Lower leg skin (tissue), 4 donors: Measurements from ENCODE around the gene NTN4. TPM values are rescaled to one million over a fixed set of nuclear protein-coding genes. Genes with fewer than 3 reads are reported as not detected.
"Not testable (repeated sequence)": the region's sequence is repeated elsewhere in the genome, so short reads cannot be mapped to it uniquely, and the experiment has no call there.

Source experiments
- DNase-seq, 2 donors: peaks; one replicate each; pipeline ENCODE4 v3.0.0-alpha.2; 2019; ENCODE audit warnings: low spot score in 2 of 2
- H3K4me3 ChIP-seq: fragments of 200-600 bp; sonication (generic); 2 replicates; pipeline ENCODE4 v1.5.1; 2017; ENCODE audit warnings: mild to moderate bottlenecking, low read depth; ENCODE audit not compliant: poor library complexity, severe bottlenecking
- CTCF ChIP-seq, 3 donors: fragments of 450-650 bp; IDR thresholded peaks; one replicate each; pipeline ENCODE4 v1.5.1; 2016; ENCODE audit warnings: antibody characterized with exemption in 3 of 3, mild to moderate bottlenecking in 3 of 3, moderate library complexity in 2 of 3
- POLR2A ChIP-seq, 2 donors: fragments of 450-650 bp; IDR thresholded peaks; one replicate each; pipeline ENCODE4 v1.6.1; 2016 to 2017; ENCODE audit warnings: antibody characterized with exemption in 2 of 2, mild to moderate bottlenecking in 1 of 2, moderate library complexity in 1 of 2
- WGBS, 2 donors: methylation state at CpG; one replicate each; pipeline ENCODE4 v1.1.5; 2018; 5-methylcytosine and 5-hydroxymethylcytosine counted together
- intact Hi-C: fragments of 100-400 bp; cut with DNase I; formaldehyde crosslinking; loops from one replicate; pipeline ENCODE4 v1.15.0; 2023; ENCODE audit warnings: low total_unique reads
- total RNA-seq, 4 donors: library from RNA; depleted of rRNA; stranded (reverse); fragments of >200 nt; gene quantifications; one replicate each; pipeline ENCODE4 v1.1.0, GENCODE V29; 2016

Gene NTN4
- total RNA-seq, 4 donors from 2014 or later = 11.0 to 30.6 (median 16.8) TPM

DNA sequence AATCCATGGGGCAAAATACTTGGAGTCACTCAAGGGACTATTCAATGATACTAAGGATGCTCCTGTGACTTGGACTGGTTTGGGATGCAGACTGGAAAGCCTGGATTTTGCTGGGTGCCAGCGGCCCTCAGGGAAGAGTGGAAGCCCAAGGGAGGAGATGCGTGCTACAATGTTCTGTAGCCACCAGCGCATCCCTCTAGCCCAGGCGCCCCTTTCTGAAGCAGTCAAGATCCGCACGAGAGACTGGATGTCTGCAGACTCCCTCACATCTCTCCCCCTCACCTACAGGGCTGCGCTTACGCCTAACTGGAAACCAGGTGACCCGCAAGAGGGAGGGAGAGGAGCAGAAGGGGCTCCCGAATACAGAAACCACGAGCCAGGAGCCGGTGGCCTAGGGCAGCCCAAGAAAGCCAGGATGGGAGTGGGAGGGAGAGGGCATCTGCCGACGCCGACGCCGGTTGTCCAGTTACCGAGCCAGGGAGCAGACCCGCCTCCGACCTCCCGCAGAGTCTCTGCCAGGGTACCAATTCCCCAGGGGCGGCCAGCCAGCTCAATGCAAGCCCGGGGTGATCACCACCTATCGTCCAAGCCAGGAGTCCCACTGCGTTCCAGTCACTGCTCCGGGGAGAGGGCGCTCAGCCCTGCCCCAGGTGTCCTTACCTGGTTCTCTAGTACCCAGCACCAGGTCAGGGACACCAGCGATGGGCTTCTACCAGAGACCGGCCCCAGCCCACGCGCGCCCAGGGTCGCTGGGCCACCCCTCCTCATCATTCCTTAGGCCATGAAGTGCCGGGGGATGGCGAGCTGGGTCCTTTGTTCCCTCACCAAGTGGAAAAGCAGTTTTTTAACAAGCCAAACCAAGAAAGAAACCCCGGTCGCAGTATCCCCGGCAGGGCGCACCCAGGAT, 1.2 kb downstream of the NTN4 start:
- H3K4me3 ChIP-seq = peak overlapping the region; percentile 83
- intact Hi-C loops = no loop called here
- DNase-seq = no peak
- 9 to 16% methylated on average over 30 to 39 of the region's 39 CpGs for WGBS, 2 donors
- TF ChIP-seq CTCF (IDR thresholded peaks at IDR 0.05) = no peak
- no peak for TF ChIP-seq POLR2A (IDR thresholded peaks at IDR 0.05)

GRCh38 chr12:95788637-95789036, 1.9 kb downstream of the NTN4 start:
- intact Hi-C loops = no loop called here
- 43 to 52% methylated on average over 1 of the region's 1 CpG for WGBS, 2 donors
- no peak for TF ChIP-seq CTCF (IDR thresholded peaks at IDR 0.05)
- no peak for TF ChIP-seq POLR2A (IDR thresholded peaks at IDR 0.05)
- no peak for DNase-seq
- no peak overlapping the region for H3K4me3 ChIP-seq

GRCh38 chr12:95787274-95787818, 3.2 kb downstream of the NTN4 start:
- DNase-seq = no peak
- no peak overlapping the region for H3K4me3 ChIP-seq
- 89 to 93% methylated on average over 12 of the region's 12 CpGs for WGBS, 2 donors
- intact Hi-C loops = no loop called here
- TF ChIP-seq CTCF (IDR thresholded peaks at IDR 0.05) (no peak), POLR2A (IDR thresholded peaks at IDR 0.05) (no peak)

GRCh38 chr12:95784915-95785314, 5.6 kb downstream of the NTN4 start:
- no peak overlapping the region for H3K4me3 ChIP-seq
- DNase-seq = no peak
- WGBS, 2 donors = 61 to 62% methylated on average over 1 of the region's 1 CpG
- TF ChIP-seq CTCF (IDR thresholded peaks at IDR 0.05) = no peak
- no peak for TF ChIP-seq POLR2A (IDR thresholded peaks at IDR 0.05)
- intact Hi-C loops = no loop called here

DNA sequence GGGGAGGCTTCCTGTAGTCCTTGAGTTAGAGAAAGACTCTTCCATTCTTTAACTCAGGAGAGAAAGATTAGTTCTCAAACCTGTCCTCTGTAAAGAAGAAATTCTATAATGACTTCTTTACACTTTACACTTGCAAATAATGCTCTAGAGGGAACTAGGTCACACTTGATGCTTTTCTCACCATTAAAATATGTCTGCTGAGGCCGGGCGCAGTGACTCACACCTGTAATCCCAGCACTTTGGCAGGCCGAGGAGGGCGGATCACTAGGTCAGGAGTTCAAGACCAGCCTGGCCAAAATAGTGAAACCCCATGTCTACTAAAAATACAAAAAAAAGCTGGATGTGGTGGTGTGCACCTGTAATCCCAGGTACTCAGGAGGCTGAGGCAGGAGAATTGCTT, 6.3 kb downstream of the NTN4 start:
- intact Hi-C loops = no loop called here
- no peak for DNase-seq

GRCh38 chr12:95775466-95775865, 15.1 kb downstream of the NTN4 start:
- WGBS, 2 donors = 80 to 87% methylated on average over 10 of the region's 10 CpGs
- H3K4me3 ChIP-seq, intact Hi-C loops, DNase-seq: not testable (repeated sequence)

More for the DNA sequence above, 6.3 kb downstream of the NTN4 start:
- 60 to 76% methylated on average over 4 of the region's 4 CpGs for WGBS, 2 donors
- no peak overlapping the region for H3K4me3 ChIP-seq
- TF ChIP-seq CTCF (IDR thresholded peaks at IDR 0.05) (no peak), POLR2A (IDR thresholded peaks at IDR 0.05) (no peak)
